Uterus (tissue), 4 donors: ENCODE results near the gene PLPP1. TPM values are rescaled to one million over a fixed set of nuclear protein-coding genes. Genes with fewer than 3 reads are reported as not detected.

Experiments used
- DNase-seq, 2 donors: peaks; one replicate each; pipeline ENCODE4 v3.0.0-alpha.2; 2019 to 2020
- H3K27ac ChIP-seq, 2 donors: fragments of 200-600 bp; sonication (generic); 1 replicate in 1 of 2; 2 replicates in 1 of 2; pipeline ENCODE4 v1.5.1; 2016 to 2018
- H3K27me3 ChIP-seq, 2 donors: fragments of 200-600 bp; sonication (generic); one replicate each; pipeline ENCODE4 v1.5.1; 2018 to 2019; ENCODE audit warnings: control low read depth in 1 of 2
- H3K36me3 ChIP-seq, 2 donors: fragments of 200-600 bp; sonication (generic); one replicate each; pipeline ENCODE4 v1.5.1; 2019; ENCODE audit warnings: control low read depth in 1 of 2
- H3K4me1 ChIP-seq, 2 donors: fragments of 200-600 bp; sonication (generic); one replicate each; pipeline ENCODE4 v1.5.1; 2018 to 2019; ENCODE audit warnings: control low read depth in 1 of 2
- H3K4me3 ChIP-seq, 2 donors: fragments of 200-600 bp; sonication (generic); 1 replicate in 1 of 2; 2 replicates in 1 of 2; pipeline ENCODE4 v1.5.1; 2018 to 2019; ENCODE audit warnings: mild to moderate bottlenecking in 1 of 2
- H3K9me3 ChIP-seq, 2 donors: fragments of 200-600 bp; sonication (generic); one replicate each; pipeline ENCODE4 v1.5.1; 2019; ENCODE audit warnings: control low read depth in 1 of 2
- CTCF ChIP-seq, 4 experiments: fragments of 200-600 bp in 2 of 4; fragments of 450-650 bp in 2 of 4; sonication (generic) in 2 of 4; IDR thresholded peaks; one replicate each; pipeline ENCODE4 v1.5.1; 2016 to 2019; ENCODE audit warnings: antibody characterized with exemption in 4 of 4, mild to moderate bottlenecking in 2 of 4, moderate library complexity in 1 of 4
- POLR2A ChIP-seq, 2 donors: fragments of 450-650 bp; IDR thresholded peaks; one replicate each; pipeline ENCODE4 v1.6.1; 2016; ENCODE audit warnings: antibody characterized with exemption in 2 of 2, mild to moderate bottlenecking in 1 of 2, moderate library complexity in 1 of 2
- intact Hi-C: fragments of 100-400 bp; cut with DNase I; formaldehyde crosslinking; loops from one replicate; pipeline ENCODE4 v1.15.1; 2023; ENCODE audit warnings: low total_unique reads
- total RNA-seq, 4 donors: library from RNA; depleted of rRNA in 3 of 4; stranded (reverse); fragments of >200 nt in 3 of 4; gene quantifications; one replicate each; pipeline versions ENCODE4 v1.1.0 to v1.2.4, GENCODE V29; 2014 to 2023
- donor health status: DM: yes; HTN: yes; CAD: no.

Gene PLPP1
- total RNA-seq, 4 donors from 2014 or later: 83.4 to 297 (median 175) TPM

- H3K9me3 ChIP-seq: no peaks in the 10 kb centered on the region
- intact Hi-C loops: no loop called here
- no peaks in the 10 kb centered on the region for H3K27me3 ChIP-seq
- no peak for DNase-seq
- peak overlapping the region in 1 of 2 donors; percentile 23 for H3K27ac ChIP-seq
- TF ChIP-seq POLR2A (IDR thresholded peaks at IDR 0.05): no peak
- no peak for TF ChIP-seq CTCF (IDR thresholded peaks at IDR 0.05)
- no peak overlapping the region for H3K4me3 ChIP-seq
- no peaks in the 10 kb centered on the region for H3K4me1 ChIP-seq
- no peaks in the 10 kb centered on the region for H3K36me3 ChIP-seq
Observed at GRCh38 chr5:55492449-55492848, 42.3 kb downstream of the PLPP1 start.

GRCh38 chr5:55485073-55485472 is 49.7 kb downstream of the PLPP1 start:
- intact Hi-C loops: no loop called here
- Histone ChIP-seq H3K4me1 (no peaks in the 10 kb centered on the region), H3K9me3 (no peaks in the 10 kb centered on the region), H3K27ac (no peak overlapping the region), H3K36me3 (no peaks in the 10 kb centered on the region), H3K4me3 (no peak overlapping the region), H3K27me3 (no peaks in the 10 kb centered on the region)
- TF ChIP-seq CTCF (IDR thresholded peaks at IDR 0.05): no peak
- no peak for TF ChIP-seq POLR2A (IDR thresholded peaks at IDR 0.05)
- no peak for DNase-seq

- no peaks in the 10 kb centered on the region for H3K4me1 ChIP-seq
- intact Hi-C loops: no loop called here
- H3K9me3 ChIP-seq: no peaks in the 10 kb centered on the region
- H3K4me3 ChIP-seq: no peak overlapping the region
- no peaks in the 10 kb centered on the region for H3K27me3 ChIP-seq
- DNase-seq: no peak
- TF ChIP-seq CTCF (IDR thresholded peaks at IDR 0.05): no peak
- no peak for TF ChIP-seq POLR2A (IDR thresholded peaks at IDR 0.05)
- no peaks in the 10 kb centered on the region for H3K36me3 ChIP-seq
- H3K27ac ChIP-seq: no peak overlapping the region
Observed at GRCh38 chr5:55484531-55484930, 50.2 kb downstream of the PLPP1 start.

- Histone ChIP-seq H3K4me3 (no peak overlapping the region), H3K27me3 (no peaks in the 10 kb centered on the region), H3K36me3 (no peaks in the 10 kb centered on the region), H3K9me3 (no peaks in the 10 kb centered on the region), H3K4me1 (no peaks in the 10 kb centered on the region), H3K27ac (no peak overlapping the region)
- intact Hi-C loops: no loop called here
- DNase-seq: no peak
- no peak for TF ChIP-seq CTCF (IDR thresholded peaks at IDR 0.05)
- no peak for TF ChIP-seq POLR2A (IDR thresholded peaks at IDR 0.05)
Observed at GRCh38 chr5:55483885-55484284, 50.9 kb downstream of the PLPP1 start.

GRCh38 chr5:55481293-55481855 is 53.4 kb downstream of the PLPP1 start:
- Histone ChIP-seq H3K27ac (no peak overlapping the region), H3K36me3 (no peaks in the 10 kb centered on the region), H3K9me3 (no peaks in the 10 kb centered on the region), H3K4me1 (no peaks in the 10 kb centered on the region), H3K27me3 (no peaks in the 10 kb centered on the region), H3K4me3 (no peak overlapping the region)
- intact Hi-C loops: no loop called here
- TF ChIP-seq POLR2A (IDR thresholded peaks at IDR 0.05) (no peak), CTCF (IDR thresholded peaks at IDR 0.05) (no peak)
- DNase-seq: no peak
